ENCODE measurements around the gene RPL38.

GRCh38 chr17:74240618-74241205 is 37.2 kb downstream of the RPL38 start:
- TF ChIP-seq, protein P1, sequence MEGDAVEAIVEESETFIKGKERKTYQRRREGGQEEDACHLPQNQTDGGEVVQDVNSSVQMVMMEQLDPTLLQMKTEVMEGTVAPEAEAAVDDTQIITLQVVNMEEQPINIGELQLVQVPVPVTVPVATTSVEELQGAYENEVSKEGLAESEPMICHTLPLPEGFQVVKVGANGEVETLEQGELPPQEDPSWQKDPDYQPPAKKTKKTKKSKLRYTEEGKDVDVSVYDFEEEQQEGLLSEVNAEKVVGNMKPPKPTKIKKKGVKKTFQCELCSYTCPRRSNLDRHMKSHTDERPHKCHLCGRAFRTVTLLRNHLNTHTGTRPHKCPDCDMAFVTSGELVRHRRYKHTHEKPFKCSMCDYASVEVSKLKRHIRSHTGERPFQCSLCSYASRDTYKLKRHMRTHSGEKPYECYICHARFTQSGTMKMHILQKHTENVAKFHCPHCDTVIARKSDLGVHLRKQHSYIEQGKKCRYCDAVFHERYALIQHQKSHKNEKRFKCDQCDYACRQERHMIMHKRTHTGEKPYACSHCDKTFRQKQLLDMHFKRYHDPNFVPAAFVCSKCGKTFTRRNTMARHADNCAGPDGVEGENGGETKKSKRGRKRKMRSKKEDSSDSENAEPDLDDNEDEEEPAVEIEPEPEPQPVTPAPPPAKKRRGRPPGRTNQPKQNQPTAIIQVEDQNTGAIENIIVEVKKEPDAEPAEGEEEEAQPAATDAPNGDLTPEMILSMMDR (IDR thresholded peaks at IDR 0.05; ENCODE audit: insufficient read depth, low read depth, low read length): no peak
- TF ChIP-seq EZH2 (IDR thresholded peaks at IDR 0.05; ENCODE audit: insufficient read depth, low read length): no peak
